Gastroesophageal sphincter (tissue), 3 donors: ENCODE data around the gene NLGN1.

Source experiments
- CTCF ChIP-seq, 4 experiments: fragments of 200-600 bp in 2 of 4; fragments of 450-650 bp in 2 of 4; sonication (generic) in 1 of 4; IDR thresholded peaks; one replicate each; pipeline ENCODE4 v1.5.1; 2017 to 2019; ENCODE audit warnings: antibody characterized with exemption in 4 of 4, mild to moderate bottlenecking in 2 of 4, moderate library complexity in 2 of 4
- POLR2A ChIP-seq, 2 donors: fragments of 450-650 bp; IDR thresholded peaks; one replicate each; pipeline ENCODE4 v1.6.1; 2017; ENCODE audit warnings: antibody characterized with exemption in 2 of 2, mild to moderate bottlenecking in 2 of 2, moderate library complexity in 1 of 2
- POLR2AphosphoS5 ChIP-seq: sonication (generic); formaldehyde crosslinking; IDR thresholded peaks from one replicate; pipeline ENCODE4 v1.6.1; 2017; ENCODE audit warnings: antibody characterized with exemption

GRCh38 chr3:174302746-174303315 is 905.3 kb downstream of the NLGN1 start:
- TF ChIP-seq CTCF (IDR thresholded peaks at IDR 0.05) (no peak), POLR2AphosphoS5 (no peak), POLR2A (IDR thresholded peaks at IDR 0.05) (no peak)
